Posterior vena cava (tissue), 2 donors: Measurements from ENCODE around the gene IFIT3. TPM values are rescaled to one million over a fixed set of nuclear protein-coding genes. Genes with fewer than 3 reads are reported as not detected.

Experiments used
- DNase-seq: peaks from one replicate; pipeline ENCODE4 v3.0.0-alpha.2; 2020; ENCODE audit warnings: low spot score
- intact Hi-C, 2 donors: fragments of 100-400 bp; cut with DNase I; formaldehyde crosslinking; loops; one replicate each; pipeline versions ENCODE4 v1.14.1 to v1.14.2; 2022 to 2023
- total RNA-seq, 2 donors: library from RNA; stranded (reverse); fragmentation: NEBNext Ultra II Directional; extraction: Animal tissue kit (Norgen Biotek cat#: 25700); gene quantifications; one replicate each; pipeline ENCODE4 v1.2.1, GENCODE V29; 2021
- donor health status: DM: yes; HTN: yes; CAD: no.
- donor health status: DM: yes; HTN: yes; CAD: no.

The IFIT3 gene
- total RNA-seq, 2 donors from 2014 or later: 10.5 to 17.0 TPM

DNA sequence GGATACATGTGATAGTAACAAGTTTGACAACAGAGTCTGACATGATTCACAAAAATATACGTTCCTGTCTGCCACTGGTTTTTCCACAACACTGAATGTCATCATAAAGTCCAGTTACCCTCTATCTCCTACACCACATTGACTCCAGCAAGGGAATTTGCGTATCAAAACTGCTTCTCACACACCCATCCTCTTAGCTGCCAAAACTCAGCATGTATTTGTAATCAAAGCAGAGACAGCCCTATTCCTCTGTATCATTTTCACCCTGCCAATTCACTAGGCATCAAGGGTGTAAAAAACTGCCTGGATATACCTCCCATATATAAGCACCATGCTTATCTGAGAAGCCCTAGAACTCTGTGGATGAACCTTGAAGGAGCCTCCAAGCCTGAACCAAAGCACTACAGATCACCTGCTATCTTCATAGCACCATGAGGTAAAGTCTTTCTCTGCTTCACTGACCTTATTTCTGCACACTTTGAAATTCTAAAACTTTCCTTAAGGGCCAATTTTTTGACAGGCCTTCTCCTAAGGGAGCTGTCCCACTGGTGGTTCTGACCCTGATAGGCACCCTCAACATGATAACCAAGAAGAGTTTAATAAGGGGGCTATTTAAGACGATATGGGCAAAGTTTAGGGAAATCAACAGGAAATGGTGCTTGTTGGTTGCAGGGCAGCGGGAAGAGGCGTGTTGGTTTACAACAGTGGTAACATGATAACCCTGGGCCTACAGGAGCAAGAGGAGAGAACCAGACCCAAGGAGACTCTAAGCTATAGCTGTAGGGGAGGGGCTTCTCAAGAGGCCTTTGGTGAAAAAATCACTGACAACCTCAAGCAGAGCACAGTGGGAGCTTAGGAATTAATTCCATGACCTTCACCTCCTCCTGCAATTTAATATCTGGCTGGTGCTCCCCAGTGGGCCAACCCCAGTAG lies 50.2 kb downstream of the IFIT3 start, which contains the start of gene IFIT1B:
Gene IFIT1B (plus strand): TSS at position 352 of the 933 bp plus-strand sequence. CDS start 80 bp downstream, at position 432.
- no peak for DNase-seq
- intact Hi-C loops: no loop called here

DNA sequence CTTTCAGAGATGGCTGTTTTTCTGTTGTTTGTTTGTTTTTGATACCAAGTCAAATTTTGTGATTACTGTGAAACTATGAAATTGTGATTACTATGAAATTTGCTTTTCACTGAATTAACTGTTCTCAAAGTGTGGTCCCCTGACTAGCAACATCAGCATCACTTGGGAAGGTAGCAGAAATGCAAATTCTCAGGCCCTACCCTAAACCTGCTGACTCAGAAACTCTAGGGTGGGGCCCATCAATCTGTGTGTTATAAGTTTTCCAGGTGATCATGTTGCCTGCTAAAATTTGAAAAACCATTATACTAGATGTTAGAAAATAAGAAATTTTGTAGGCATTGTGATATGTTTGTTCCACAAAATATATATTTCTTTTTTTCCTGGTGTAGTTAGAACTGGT lies 51.3 kb downstream of the IFIT3 start:
- DNase-seq: no peak
- intact Hi-C loops: no loop called here

DNA sequence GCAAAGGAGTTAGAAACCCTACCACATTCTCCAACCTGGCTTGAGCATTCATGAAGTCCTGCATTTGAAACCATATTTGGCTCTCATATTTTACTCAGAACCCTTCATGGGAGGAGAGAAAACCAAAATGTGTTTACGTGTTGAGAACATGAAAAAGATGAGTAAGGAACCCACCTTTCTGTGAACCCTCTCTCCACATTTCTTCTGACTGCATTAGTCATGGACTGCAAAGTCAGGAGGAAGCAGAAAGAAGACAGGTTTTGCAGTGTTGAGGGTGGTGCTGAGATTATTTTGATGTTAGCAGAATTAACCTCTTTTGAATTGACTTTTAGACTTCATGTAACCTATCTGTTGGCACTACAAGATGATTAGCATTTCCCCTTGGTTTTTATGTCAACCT lies 55.0 kb downstream of the IFIT3 start:
- intact Hi-C loops: no loop called here
- no peak for DNase-seq

DNA sequence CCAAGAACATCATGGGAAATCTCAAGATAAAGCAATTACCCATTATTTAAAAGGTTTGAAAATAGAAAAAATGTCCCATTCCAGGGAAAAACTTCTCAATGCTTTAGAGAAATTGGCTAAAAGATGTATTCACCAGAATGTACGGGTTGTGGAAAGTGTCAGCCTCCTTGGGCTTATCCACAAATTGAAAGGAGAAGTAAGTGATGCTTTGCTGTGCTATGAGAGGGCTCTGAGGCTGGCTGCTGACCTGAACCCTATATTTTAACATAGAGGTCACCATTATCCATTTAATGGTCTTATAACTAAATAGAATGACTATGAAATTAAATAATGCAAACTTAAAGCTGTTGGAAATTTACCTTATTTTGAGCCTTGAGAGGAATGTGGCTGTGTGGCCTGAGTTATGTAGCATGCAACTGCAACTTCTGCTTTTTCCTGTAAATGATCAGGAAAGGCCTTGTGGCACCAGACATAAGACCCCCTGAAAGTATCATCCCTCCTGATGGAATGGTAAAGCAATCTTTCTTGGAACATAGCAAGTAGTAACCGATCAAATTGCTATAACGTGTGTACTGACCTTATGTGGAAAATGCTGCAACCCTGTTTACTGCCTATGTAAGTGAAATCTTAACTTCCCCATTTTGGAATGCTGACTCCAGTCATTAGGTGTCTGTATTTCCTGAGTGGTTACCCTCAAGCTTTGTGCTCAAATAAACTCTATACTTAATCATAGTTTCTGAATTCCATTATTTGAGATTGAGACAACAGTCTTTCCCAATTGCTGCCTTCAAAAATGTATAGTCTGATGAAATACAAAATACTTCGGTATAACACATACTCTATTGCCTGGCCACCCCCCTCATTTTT lies 56.9 kb downstream of the IFIT3 start:
- intact Hi-C loops: no loop called here

DNA sequence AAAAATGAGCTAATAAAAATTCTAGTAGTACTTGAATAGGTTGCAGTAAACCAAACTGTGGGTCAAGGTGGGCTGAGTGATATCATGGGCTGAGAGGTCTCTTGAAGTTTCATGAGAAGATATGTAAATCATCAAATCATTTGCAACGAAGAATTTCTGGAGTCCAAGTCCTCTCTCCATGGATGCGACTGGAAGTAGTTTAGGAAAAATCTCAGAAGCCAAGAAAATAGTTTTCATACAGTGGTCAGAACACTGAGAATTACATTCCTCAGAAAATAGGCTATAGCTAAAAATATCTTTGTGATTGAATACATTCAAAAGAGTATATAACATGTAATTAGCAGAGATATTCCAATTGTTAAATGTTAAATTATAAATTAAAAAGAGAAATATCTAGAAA lies 61.0 kb downstream of the IFIT3 start:
- no peak for DNase-seq
- intact Hi-C loops: no loop called here

More for the DNA sequence above, 56.9 kb downstream of the IFIT3 start:
- no peak for DNase-seq

DNA sequence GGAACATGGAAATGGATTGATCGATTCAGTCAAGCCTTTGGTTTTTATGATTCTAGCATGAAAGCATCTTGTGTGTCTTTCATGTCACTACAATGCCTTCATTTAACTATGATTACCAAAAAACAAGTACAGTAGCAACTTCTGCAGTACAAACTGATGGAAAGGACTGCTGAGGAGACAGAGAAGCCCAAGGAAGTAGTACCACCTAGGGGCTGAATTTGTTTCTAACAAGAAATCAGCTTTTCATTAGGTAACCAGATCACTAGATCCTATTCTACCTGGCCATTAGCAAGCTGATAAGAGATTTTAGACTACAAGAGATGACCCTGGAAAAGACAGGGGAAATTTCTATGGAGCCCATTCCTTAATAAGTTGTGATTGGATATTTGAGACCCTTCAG lies 61.5 kb downstream of the IFIT3 start:
- intact Hi-C loops: no loop called here

More for the DNA sequence above, 61.5 kb downstream of the IFIT3 start:
- DNase-seq: no peak

Other genes with a start within 250 kb of the IFIT3 start
- gene CH25H, start 120.7 kb upstream of the IFIT3 start, total RNA-seq: 1 to 10 TPM in 1 of 2 donors, under 1 TPM in 1; 0.93 to 2.3 TPM
- gene LIPA, start 76.2 kb upstream of the IFIT3 start, total RNA-seq: 10 to 100 TPM; 52.4 to 71.1 TPM
- 1 to 10 TPM; 3.6 to 6.1 TPM for gene IFIT2, start 26.0 kb upstream of the IFIT3 start, total RNA-seq
- gene IFIT1B, start 50.1 kb downstream of the IFIT3 start, total RNA-seq: 1 to 10 TPM in 1 of 2 donors, under 1 TPM in 1; 0.14 to 1.1 TPM
- gene IFIT1, start 64.6 kb downstream of the IFIT3 start, total RNA-seq: 10 to 100 TPM in 1 of 2 donors, 1 to 10 TPM in 1; 9.8 to 13.8 TPM
- gene IFIT5, start 86.6 kb downstream of the IFIT3 start, total RNA-seq: 10 to 100 TPM; 22.4 to 23.2 TPM
- gene SLC16A12, start 207.6 kb downstream of the IFIT3 start, total RNA-seq: under 1 TPM; 0.51 to 0.57 TPM